Ovary (tissue), 9 donors: ENCODE data around the gene CYB5R3. TPM values are rescaled to one million over a fixed set of nuclear protein-coding genes. Genes with fewer than 3 reads are reported as not detected.

Experiments used
- DNase-seq, 5 donors: peaks; one replicate each; pipeline ENCODE4 v3.0.0-alpha.2; 2019 to 2020
- H3K27ac ChIP-seq, 2 donors: fragments of 200-600 bp; one replicate each; pipeline versions ENCODE4 v1.5.1 to v1.8.0; 2019 to 2022
- H3K27me3 ChIP-seq: fragments of 200-600 bp; one replicate; pipeline ENCODE4 v1.8.0; 2022
- H3K36me3 ChIP-seq: fragments of 200-600 bp; sonication (generic); one replicate; pipeline ENCODE4 v1.5.1; 2019
- H3K4me1 ChIP-seq: one replicate; pipeline ENCODE4 v1.8.1; 2013; ENCODE audit warnings: mild to moderate bottlenecking, moderate library complexity; ENCODE audit not compliant: insufficient read depth
- H3K4me3 ChIP-seq: fragments of 200-600 bp; sonication (generic); one replicate; pipeline ENCODE4 v1.5.1; 2017
- H3K9me3 ChIP-seq, 2 donors: fragments of 200-600 bp in 1 of 2; sonication (generic) in 1 of 2; one replicate each; pipeline versions ENCODE4 v1.5.1 to v1.8.1; 2013 to 2019; ENCODE audit warnings: mild to moderate bottlenecking in 1 of 2, moderate library complexity in 1 of 2
- EP300 ChIP-seq: sonication (generic); formaldehyde crosslinking; IDR thresholded peaks from one replicate; pipeline ENCODE4 v1.6.1; 2017; ENCODE audit warnings: antibody characterized with exemption
- POLR2A ChIP-seq: fragments of 450-650 bp; IDR thresholded peaks from one replicate; pipeline ENCODE4 v1.6.1; 2017; ENCODE audit warnings: antibody characterized with exemption, mild to moderate bottlenecking, moderate library complexity
- WGBS, 3 donors: extraction: QIAGEN DNeasy Blood & Tissue Kit in 1 of 3; methylation state at CpG; one replicate each; pipeline versions ENCODE4 v1.1.5 to v1.1.7; 2013 to 2017; 5-methylcytosine and 5-hydroxymethylcytosine counted together
- intact Hi-C, 4 donors: fragments of 100-400 bp; cut with DNase I; formaldehyde crosslinking; loops; one replicate each; pipeline versions ENCODE4 v1.11.0 to v1.15.1; 2022 to 2023
- polyA plus RNA-seq, 2 donors: library from polyadenylated mRNA; stranded (reverse); fragments of 200-250 nt in 1 of 2; fragments of 350-450 nt in 1 of 2; fragmentation: Illumina TruSeq in 1 of 2; extraction: RNeasy Lipid Tissue Mini Kit (QIAGEN cat#74804) in 1 of 2; gene quantifications; one replicate each; pipeline ENCODE4 v1.2.3, GENCODE V29; 2013 to 2014
- total RNA-seq, 7 donors: library from RNA; depleted of rRNA in 2 of 7; stranded (reverse); fragments of >200 nt in 2 of 7; fragmentation: NEBNext Ultra II Directional in 3 of 7; extraction: Animal tissue kit (Norgen Biotek cat#: 25700) in 3 of 7; gene quantifications; one replicate each; pipeline versions ENCODE4 v1.1.0 to v1.2.4, GENCODE V29; 2016 to 2023
- TF ChIP-seq, protein P1 (sequence below), 3 donors: fragments of 450-650 bp in 2 of 3; fragments of 200-600 bp in 1 of 3; IDR thresholded peaks; one replicate each; pipeline versions ENCODE4 v1.5.1 to v1.8.0; 2016 to 2022; ENCODE audit warnings: antibody characterized with exemption in 3 of 3, mild to moderate bottlenecking in 1 of 3
- donor health status: DM: no; HTN: no; CAD: no; lungs with moderate emphysema.
- donor health status: DM: no; HTN: no; CAD: no.
- donor health status: Bipolar disorder and iron deficiency.
- donor health status: DM: yes; HTN: yes; CAD: no.
- donor health status: DM: no; HTN: no; CAD: no.
- donor health status: DM: yes; HTN: yes; CAD: no.

CYB5R3 gene
- total and polyA plus RNA-seq, 9 donors = 56.9 to 279 (median 228) TPM

- WGBS, 3 donors = 36 to 54% (median 38%) methylated on average over 11 of the region's 11 CpGs
Measured at GRCh38 chr22:42596863-42597530, 52.2 kb downstream of the CYB5R3 start.

DNA sequence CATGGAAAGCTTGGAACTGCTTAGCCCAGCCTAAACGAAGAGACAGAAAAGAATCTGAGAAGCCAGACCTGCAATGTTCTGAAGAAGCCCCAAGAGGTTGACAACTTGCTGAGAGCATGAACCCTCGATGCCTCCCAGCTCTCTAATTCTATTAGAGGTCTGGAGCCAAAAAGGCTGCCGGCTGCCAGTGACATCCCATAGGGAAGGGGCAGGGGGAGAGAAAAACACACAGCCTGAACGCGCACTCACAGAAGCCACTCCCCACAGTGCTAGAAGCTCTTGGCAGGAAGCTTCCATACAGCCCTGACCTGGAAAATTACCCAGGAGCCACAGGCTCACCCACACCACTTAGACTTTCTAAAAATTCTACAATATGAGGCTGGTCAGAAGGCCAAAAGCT, 52.9 kb downstream of the CYB5R3 start:
- peak overlapping the region; percentile 3 to 38 for H3K27ac ChIP-seq
- no peak overlapping the region for H3K4me3 ChIP-seq
- intact Hi-C loops = no loop called here
- WGBS, 3 donors = 1 to 6% (median 6%) methylated on average over 5 of the region's 5 CpGs
- no peaks in the 10 kb centered on the region for H3K9me3 ChIP-seq
- TF ChIP-seq POLR2A (no peak), EP300 (no peak)
- TF ChIP-seq, protein P1, sequence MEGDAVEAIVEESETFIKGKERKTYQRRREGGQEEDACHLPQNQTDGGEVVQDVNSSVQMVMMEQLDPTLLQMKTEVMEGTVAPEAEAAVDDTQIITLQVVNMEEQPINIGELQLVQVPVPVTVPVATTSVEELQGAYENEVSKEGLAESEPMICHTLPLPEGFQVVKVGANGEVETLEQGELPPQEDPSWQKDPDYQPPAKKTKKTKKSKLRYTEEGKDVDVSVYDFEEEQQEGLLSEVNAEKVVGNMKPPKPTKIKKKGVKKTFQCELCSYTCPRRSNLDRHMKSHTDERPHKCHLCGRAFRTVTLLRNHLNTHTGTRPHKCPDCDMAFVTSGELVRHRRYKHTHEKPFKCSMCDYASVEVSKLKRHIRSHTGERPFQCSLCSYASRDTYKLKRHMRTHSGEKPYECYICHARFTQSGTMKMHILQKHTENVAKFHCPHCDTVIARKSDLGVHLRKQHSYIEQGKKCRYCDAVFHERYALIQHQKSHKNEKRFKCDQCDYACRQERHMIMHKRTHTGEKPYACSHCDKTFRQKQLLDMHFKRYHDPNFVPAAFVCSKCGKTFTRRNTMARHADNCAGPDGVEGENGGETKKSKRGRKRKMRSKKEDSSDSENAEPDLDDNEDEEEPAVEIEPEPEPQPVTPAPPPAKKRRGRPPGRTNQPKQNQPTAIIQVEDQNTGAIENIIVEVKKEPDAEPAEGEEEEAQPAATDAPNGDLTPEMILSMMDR (IDR thresholded peaks at IDR 0.05) = no peak
- peaks cover 6% of the 10 kb centered on the region for H3K4me1 ChIP-seq
- no peaks in the 10 kb centered on the region for H3K27me3 ChIP-seq
- H3K36me3 ChIP-seq = no peaks in the 10 kb centered on the region
- DNase-seq = peak in 1 of 5 donors; percentile 53

More at GRCh38 chr22:42596863-42597530, 52.2 kb downstream of the CYB5R3 start:
- Histone ChIP-seq H3K4me1 (peaks cover 6% of the 10 kb centered on the region), H3K36me3 (no peaks in the 10 kb centered on the region), H3K4me3 (no peak overlapping the region), H3K9me3 (no peaks in the 10 kb centered on the region), H3K27me3 (no peaks in the 10 kb centered on the region), H3K27ac (peak overlapping the region; percentile 3 to 38)
- TF ChIP-seq POLR2A (no peak), EP300 (no peak)
- TF ChIP-seq, protein P1 (IDR thresholded peaks at IDR 0.05) = no peak
- no peak for DNase-seq
- intact Hi-C loops = no loop called here

GRCh38 chr22:42595434-42595833, 53.8 kb downstream of the CYB5R3 start:
- 41 to 54% (median 42%) methylated on average over 3 of the region's 3 CpGs for WGBS, 3 donors
- no peak for DNase-seq
- Histone ChIP-seq H3K9me3 (no peaks in the 10 kb centered on the region), H3K4me1 (peaks cover 6% of the 10 kb centered on the region), H3K4me3 (no peak overlapping the region), H3K27me3 (no peaks in the 10 kb centered on the region), H3K36me3 (no peaks in the 10 kb centered on the region), H3K27ac (no peak overlapping the region)
- no peak for TF ChIP-seq POLR2A
- TF ChIP-seq EP300 = no peak
- TF ChIP-seq, protein P1 (IDR thresholded peaks at IDR 0.05) = no peak
- intact Hi-C loops = no loop called here

DNA sequence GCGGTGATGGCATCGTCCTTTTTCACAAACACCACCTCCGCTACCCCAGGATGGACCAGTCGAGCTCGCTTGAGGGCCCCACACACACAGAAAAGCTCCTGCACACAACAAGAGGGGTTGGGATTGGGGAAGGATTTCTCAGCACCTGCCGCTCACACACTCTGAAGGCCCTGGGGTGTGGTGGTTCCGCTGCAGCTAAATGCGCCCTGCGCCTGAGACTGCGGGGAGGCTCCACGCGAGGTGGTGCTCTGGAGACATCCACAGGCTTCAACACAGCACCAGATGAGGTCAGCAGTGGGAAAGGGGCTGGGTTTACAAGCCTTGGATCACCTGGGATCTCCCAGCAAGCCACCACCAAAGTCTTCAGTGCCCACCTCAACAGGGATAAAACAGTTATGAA, 57.2 kb downstream of the CYB5R3 start:
- DNase-seq = no peak
- WGBS, 3 donors = 89 to 95% (median 94%) methylated on average over 12 of the region's 12 CpGs
- TF ChIP-seq, protein P1 (IDR thresholded peaks at IDR 0.05) = no peak
- Histone ChIP-seq H3K4me3 (no peak overlapping the region), H3K27ac (no peak overlapping the region), H3K4me1 (peaks cover 5% of the 10 kb centered on the region), H3K9me3 (no peaks in the 10 kb centered on the region), H3K36me3 (no peaks in the 10 kb centered on the region), H3K27me3 (no peaks in the 10 kb centered on the region)
- intact Hi-C loops = no loop called here
